Cardiac muscle cell (in vitro differentiated cells and primary cell): Measurements from ENCODE around the gene SCUBE1. TPM values are rescaled to one million over a fixed set of nuclear protein-coding genes. Genes with fewer than 3 reads are reported as not detected.

ENCODE experiments used
- DNase-seq, 2 donors: peaks; one replicate each; pipeline versions ENCODE4 v3.0.0 to v3.0.0-alpha.2; 2010 to 2017; ENCODE audit warnings: low read depth in 1 of 2, low spot score in 1 of 2
- H3K27ac ChIP-seq: fragments of 200-600 bp; sonication (generic); 2 replicates; pipeline ENCODE4 v1.5.1; 2016
- H3K27me3 ChIP-seq: fragments of 200-600 bp; sonication (generic); 2 replicates; pipeline ENCODE4 v1.6.0; 2016; ENCODE audit warnings: control low read depth
- H3K36me3 ChIP-seq: fragments of 200-600 bp; sonication (generic); 2 replicates; pipeline ENCODE4 v1.5.1; 2016; ENCODE audit warnings: control low read depth
- H3K4me1 ChIP-seq: fragments of 200-600 bp; sonication (generic); 2 replicates; pipeline ENCODE4 v1.8.1; 2017; ENCODE audit warnings: low read depth, mild to moderate bottlenecking, mixed run types
- H3K4me3 ChIP-seq: fragments of 200-600 bp; sonication (generic); 2 replicates; pipeline ENCODE4 v1.5.1; 2016; ENCODE audit warnings: mild to moderate bottlenecking
- H3K9me3 ChIP-seq: fragments of 200-600 bp; sonication (generic); 2 replicates; pipeline ENCODE4 v1.5.1; 2017; ENCODE audit warnings: low read depth, mild to moderate bottlenecking, control low read depth
- polyA plus RNA-seq: library from polyadenylated mRNA; unstranded; fragments of >200 nt; fragmentation: Nextera tagmentation; extraction: Ambion mirVana; gene quantifications from 2 replicates; pipeline ENCODE4 v1.2.1, GENCODE V29; 2016
- total RNA-seq: library from RNA; depleted of rRNA; stranded (reverse); fragments of >200 nt; gene quantifications from 2 replicates; pipeline ENCODE4 v1.2.3, GENCODE V29; 2016
- TF ChIP-seq, protein P1 (sequence below): IDR thresholded peaks from 2 replicates; pipeline ENCODE4 v1.5.1; 2012; ENCODE audit warnings: low read depth, mild to moderate bottlenecking, low read length

SCUBE1 gene
- total and polyA plus RNA-seq, 2 experiments from 2014 or later, result 2.1 to 6.9 TPM

DNA sequence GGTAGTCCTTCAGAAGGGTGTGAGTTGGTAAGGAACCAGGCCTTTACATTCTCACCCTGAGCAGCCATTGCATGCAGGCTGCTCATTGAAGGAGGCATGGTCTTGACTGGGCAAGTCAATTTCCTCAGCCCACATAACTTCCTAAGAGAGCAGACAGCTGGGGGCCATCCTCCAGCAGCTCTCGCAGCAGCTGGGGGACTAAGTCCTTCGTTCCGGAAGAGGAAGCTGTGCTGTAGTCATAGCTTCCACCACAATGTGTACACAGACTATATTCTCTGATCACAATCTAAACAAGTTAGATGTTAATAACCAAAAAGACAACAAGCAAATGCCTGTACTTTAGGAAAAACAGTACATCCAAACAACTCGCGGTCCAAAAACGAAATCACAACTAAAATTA lies 38.5 kb upstream of the SCUBE1 start:
- H3K27me3 ChIP-seq, result peaks cover 6% of the 10 kb centered on the region
- no peaks in the 10 kb centered on the region for H3K36me3 ChIP-seq
- H3K27ac ChIP-seq, result no peak overlapping the region
- TF ChIP-seq, protein P1, sequence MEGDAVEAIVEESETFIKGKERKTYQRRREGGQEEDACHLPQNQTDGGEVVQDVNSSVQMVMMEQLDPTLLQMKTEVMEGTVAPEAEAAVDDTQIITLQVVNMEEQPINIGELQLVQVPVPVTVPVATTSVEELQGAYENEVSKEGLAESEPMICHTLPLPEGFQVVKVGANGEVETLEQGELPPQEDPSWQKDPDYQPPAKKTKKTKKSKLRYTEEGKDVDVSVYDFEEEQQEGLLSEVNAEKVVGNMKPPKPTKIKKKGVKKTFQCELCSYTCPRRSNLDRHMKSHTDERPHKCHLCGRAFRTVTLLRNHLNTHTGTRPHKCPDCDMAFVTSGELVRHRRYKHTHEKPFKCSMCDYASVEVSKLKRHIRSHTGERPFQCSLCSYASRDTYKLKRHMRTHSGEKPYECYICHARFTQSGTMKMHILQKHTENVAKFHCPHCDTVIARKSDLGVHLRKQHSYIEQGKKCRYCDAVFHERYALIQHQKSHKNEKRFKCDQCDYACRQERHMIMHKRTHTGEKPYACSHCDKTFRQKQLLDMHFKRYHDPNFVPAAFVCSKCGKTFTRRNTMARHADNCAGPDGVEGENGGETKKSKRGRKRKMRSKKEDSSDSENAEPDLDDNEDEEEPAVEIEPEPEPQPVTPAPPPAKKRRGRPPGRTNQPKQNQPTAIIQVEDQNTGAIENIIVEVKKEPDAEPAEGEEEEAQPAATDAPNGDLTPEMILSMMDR, result no peak
- no peaks in the 10 kb centered on the region for H3K9me3 ChIP-seq
- H3K4me1 ChIP-seq, result peaks cover 22% of the 10 kb centered on the region
- peak in 1 of 2 donors; percentile 11 for DNase-seq
- H3K4me3 ChIP-seq, result no peak overlapping the region

DNA sequence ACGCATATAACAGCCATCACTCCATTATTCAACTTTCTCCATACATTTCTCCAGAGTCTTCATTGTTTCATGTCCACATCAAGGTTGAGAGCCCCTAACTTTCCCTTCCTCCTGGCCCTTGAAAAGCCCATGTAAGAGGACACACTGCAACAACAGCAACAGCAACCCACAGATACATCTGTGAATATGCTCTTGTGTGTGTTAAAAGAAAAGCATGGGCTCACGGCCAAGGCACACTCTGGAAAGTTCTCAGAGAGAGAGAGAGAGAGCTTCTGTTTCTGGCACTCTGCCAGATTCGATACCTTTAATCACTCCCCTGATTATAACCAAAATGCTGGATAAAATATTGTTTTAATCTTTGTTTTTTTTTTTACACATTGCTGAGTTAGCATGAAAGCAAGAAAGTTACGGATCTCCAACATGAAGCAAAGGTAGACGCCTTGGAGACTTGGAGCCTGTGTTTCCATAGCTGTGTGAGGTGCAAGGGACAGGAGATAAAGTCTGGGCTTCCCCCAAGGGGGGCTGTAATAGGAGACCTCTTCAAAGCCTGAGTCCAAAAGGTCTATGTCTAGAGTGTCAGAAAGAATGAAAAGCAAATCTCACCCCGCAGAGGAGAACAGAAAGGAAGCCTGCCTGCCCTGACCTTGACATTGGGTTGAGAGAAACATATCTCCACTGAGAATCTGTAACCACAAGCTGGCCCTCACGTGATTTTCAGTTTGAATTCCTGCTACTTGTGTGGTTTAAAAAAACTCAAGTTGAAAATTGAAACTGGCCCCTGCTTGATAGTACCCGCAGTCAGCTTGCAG lies 34.9 kb upstream of the SCUBE1 start:
- no peak overlapping the region for H3K4me3 ChIP-seq
- TF ChIP-seq, protein P1, result no peak
- peak; percentile 65 to 86 for DNase-seq
- H3K27me3 ChIP-seq, result no peaks in the 10 kb centered on the region
- no peaks in the 10 kb centered on the region for H3K36me3 ChIP-seq
- no peaks in the 10 kb centered on the region for H3K9me3 ChIP-seq
- H3K27ac ChIP-seq, result peak overlapping the region; percentile 79
- H3K4me1 ChIP-seq, result peaks cover 22% of the 10 kb centered on the region

DNA sequence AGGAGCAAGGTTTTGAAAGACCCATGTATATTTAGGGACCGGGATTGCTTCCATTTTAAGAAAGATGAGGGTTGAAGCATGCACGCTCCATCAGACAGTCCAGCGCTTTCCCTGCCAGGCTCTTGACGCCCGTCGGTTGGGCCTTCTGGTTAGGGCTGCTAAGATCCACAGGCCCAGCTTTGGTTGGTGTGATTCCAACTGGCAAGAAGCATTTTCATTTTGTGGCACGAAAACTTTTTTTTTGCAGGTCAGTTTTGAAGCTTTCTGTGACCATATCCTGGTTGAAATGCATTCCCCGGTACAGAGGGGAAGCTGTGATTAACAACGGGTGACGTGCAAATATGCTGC lies 34.4 kb upstream of the SCUBE1 start:
- TF ChIP-seq, protein P1, result no peak
- Histone ChIP-seq H3K4me1 (peaks cover 22% of the 10 kb centered on the region), H3K4me3 (no peak overlapping the region), H3K9me3 (no peaks in the 10 kb centered on the region), H3K36me3 (no peaks in the 10 kb centered on the region), H3K27ac (peak overlapping the region; percentile 79), H3K27me3 (no peaks in the 10 kb centered on the region)
- peak in 1 of 2 donors; percentile 37 for DNase-seq

DNA sequence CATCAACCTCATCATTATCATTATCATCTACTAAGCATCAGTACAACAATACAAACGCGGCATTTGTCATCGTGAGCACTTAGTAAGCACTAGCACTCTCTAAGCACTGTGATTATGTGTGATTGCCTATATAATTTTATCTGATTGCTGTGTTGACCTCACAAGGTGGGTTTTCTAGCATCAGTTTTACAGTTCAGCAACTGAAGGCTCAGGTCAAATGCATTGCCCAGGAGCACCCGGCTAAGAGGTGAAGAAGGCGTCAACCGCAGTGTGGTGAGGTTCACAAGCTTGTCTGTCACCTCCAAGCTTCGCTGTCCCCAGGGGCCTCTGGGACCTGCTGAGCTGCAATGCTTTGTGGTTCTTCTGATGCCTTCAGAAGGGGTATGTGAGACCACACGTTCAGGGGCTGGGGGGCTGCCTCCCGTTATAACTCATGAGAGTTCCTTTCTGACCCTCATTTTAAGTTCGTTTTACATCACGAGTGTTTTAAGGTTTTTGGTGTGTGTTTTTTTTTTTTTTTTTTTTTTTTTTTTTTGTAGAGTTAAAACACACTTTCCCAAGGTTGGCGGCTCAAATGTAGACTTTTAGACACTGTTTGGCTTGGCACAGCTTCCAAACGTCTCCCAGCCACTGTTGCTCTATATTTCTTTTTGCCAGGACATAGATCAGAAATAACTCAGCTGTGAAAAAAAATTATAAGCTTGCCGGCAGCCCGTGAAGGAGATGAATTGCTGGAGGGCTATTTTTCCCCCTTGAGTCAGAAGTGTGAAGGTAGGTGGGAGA lies 33.8 kb upstream of the SCUBE1 start:
- Histone ChIP-seq H3K27me3 (no peaks in the 10 kb centered on the region), H3K4me1 (peaks cover 22% of the 10 kb centered on the region), H3K36me3 (no peaks in the 10 kb centered on the region), H3K4me3 (no peak overlapping the region), H3K9me3 (no peaks in the 10 kb centered on the region), H3K27ac (peak overlapping the region; percentile 79)
- peak in 1 of 2 donors; percentile 25 for DNase-seq
- TF ChIP-seq, protein P1, result no peak

DNA sequence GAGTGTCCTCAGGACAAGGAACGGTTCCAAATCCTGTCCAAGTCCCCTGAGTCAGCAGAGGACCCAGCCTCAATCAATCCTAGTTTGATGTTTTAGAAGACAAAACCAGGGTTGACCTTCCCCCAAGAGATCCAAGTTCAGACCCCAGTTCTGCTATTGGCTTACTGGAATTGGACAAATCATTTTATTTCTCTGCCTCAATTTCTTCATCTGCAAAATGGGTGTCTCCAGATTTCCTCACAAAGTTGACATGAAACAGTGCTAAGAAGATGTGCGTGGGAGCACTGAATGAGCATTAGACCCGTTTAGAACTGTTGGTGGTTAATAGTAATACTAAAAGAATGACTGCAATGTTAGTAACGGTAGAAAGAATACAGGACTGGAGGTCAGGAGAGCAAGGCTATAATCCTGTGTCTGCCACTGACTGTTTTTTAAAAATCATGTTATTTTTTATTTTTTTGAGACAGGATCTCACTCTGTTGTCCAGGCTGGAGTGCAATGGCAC lies 32.8 kb upstream of the SCUBE1 start:
- H3K27ac ChIP-seq, result no peak overlapping the region
- DNase-seq, result peak in 1 of 2 donors; percentile 21
- H3K4me3 ChIP-seq, result no peak overlapping the region

More for the DNA sequence above, 32.8 kb upstream of the SCUBE1 start:
- Histone ChIP-seq H3K9me3 (no peaks in the 10 kb centered on the region), H3K4me1 (peaks cover 22% of the 10 kb centered on the region), H3K36me3 (no peaks in the 10 kb centered on the region), H3K27me3 (no peaks in the 10 kb centered on the region)
- TF ChIP-seq, protein P1, result no peak
